ENCODE measurements around the gene MERTK.
"Not testable (repeated sequence)": the region's sequence is repeated elsewhere in the genome, so short reads cannot be mapped to it uniquely, and the experiment has no call there.

MERTK gene

GRCh38 chr2:111897630-111897923, 830 bp upstream of the MERTK start:
- Histone ChIP-seq H3K4me1 (ENCODE audit: control insufficient read depth, insufficient read depth, low read length, poor library complexity, severe bottlenecking) (peaks cover 10% of the 10 kb centered on the region), H3K36me3 (ENCODE audit: control insufficient read depth, insufficient read depth, low read length) (no peaks in the 10 kb centered on the region), H3K4me3 (ENCODE audit: insufficient read depth, low read depth, low read length, poor library complexity, severe bottlenecking) (peak overlapping the region; percentile 82), H3K27me3 (replicated peaks; ENCODE audit: control insufficient read depth, insufficient read depth, low read length, poor library complexity, severe bottlenecking) (peaks cover 5% of the 10 kb centered on the region), H3K9me3 (ENCODE audit: control insufficient read depth, low read length) (no peaks in the 10 kb centered on the region), H3K27ac (ENCODE audit: insufficient read depth, low read length, poor library complexity, severe bottlenecking) (no peak overlapping the region)
- no peak for DNase-seq

- no peak overlapping the region for H3K27ac ChIP-seq (ENCODE audit: insufficient read depth, low read length, poor library complexity, severe bottlenecking)
- H3K27me3 ChIP-seq (replicated peaks; ENCODE audit: control insufficient read depth, insufficient read depth, low read length, poor library complexity, severe bottlenecking): peaks cover 5% of the 10 kb centered on the region
- peak overlapping the region; percentile 82 for H3K4me3 ChIP-seq (ENCODE audit: insufficient read depth, low read depth, low read length, poor library complexity, severe bottlenecking)
- H3K4me1 ChIP-seq (ENCODE audit: control insufficient read depth, insufficient read depth, low read length, poor library complexity, severe bottlenecking): peaks cover 10% of the 10 kb centered on the region
- DNase-seq: no peak
- no peaks in the 10 kb centered on the region for H3K36me3 ChIP-seq (ENCODE audit: control insufficient read depth, insufficient read depth, low read length)
- no peaks in the 10 kb centered on the region for H3K9me3 ChIP-seq (ENCODE audit: control insufficient read depth, low read length)
These were observed 502 bp downstream of the MERTK start for GRCh38 chr2:111898703-111899514.

- H3K9me3 ChIP-seq (ENCODE audit: control insufficient read depth, low read length): no peaks in the 10 kb centered on the region
- peaks cover 10% of the 10 kb centered on the region for H3K4me1 ChIP-seq (ENCODE audit: control insufficient read depth, insufficient read depth, low read length, poor library complexity, severe bottlenecking)
- no peak for DNase-seq
- peaks cover 5% of the 10 kb centered on the region for H3K27me3 ChIP-seq (replicated peaks; ENCODE audit: control insufficient read depth, insufficient read depth, low read length, poor library complexity, severe bottlenecking)
- no peak overlapping the region for H3K4me3 ChIP-seq (ENCODE audit: insufficient read depth, low read depth, low read length, poor library complexity, severe bottlenecking)
- no peak overlapping the region for H3K27ac ChIP-seq (ENCODE audit: insufficient read depth, low read length, poor library complexity, severe bottlenecking)
- no peaks in the 10 kb centered on the region for H3K36me3 ChIP-seq (ENCODE audit: control insufficient read depth, insufficient read depth, low read length)
These were observed 2.5 kb downstream of the MERTK start for GRCh38 chr2:111900859-111901258.

- Histone ChIP-seq H3K27ac (ENCODE audit: insufficient read depth, low read length, poor library complexity, severe bottlenecking) (no peak overlapping the region), H3K27me3 (replicated peaks; ENCODE audit: control insufficient read depth, insufficient read depth, low read length, poor library complexity, severe bottlenecking) (peaks cover 5% of the 10 kb centered on the region), H3K9me3 (ENCODE audit: control insufficient read depth, low read length) (no peaks in the 10 kb centered on the region), H3K4me3 (ENCODE audit: insufficient read depth, low read depth, low read length, poor library complexity, severe bottlenecking) (no peak overlapping the region), H3K4me1 (ENCODE audit: control insufficient read depth, insufficient read depth, low read length, poor library complexity, severe bottlenecking) (no peaks in the 10 kb centered on the region), H3K36me3 (ENCODE audit: control insufficient read depth, insufficient read depth, low read length) (no peaks in the 10 kb centered on the region)
- no peak for DNase-seq
These were observed 5.1 kb downstream of the MERTK start for GRCh38 chr2:111903516-111903915.

GRCh38 chr2:111903930-111904439, 5.6 kb downstream of the MERTK start:
- Histone ChIP-seq H3K4me1 (ENCODE audit: control insufficient read depth, insufficient read depth, low read length, poor library complexity, severe bottlenecking) (no peaks in the 10 kb centered on the region), H3K36me3 (ENCODE audit: control insufficient read depth, insufficient read depth, low read length) (no peaks in the 10 kb centered on the region), H3K4me3 (ENCODE audit: insufficient read depth, low read depth, low read length, poor library complexity, severe bottlenecking) (no peak overlapping the region), H3K27me3 (replicated peaks; ENCODE audit: control insufficient read depth, insufficient read depth, low read length, poor library complexity, severe bottlenecking) (peaks cover 2% of the 10 kb centered on the region), H3K27ac (ENCODE audit: insufficient read depth, low read length, poor library complexity, severe bottlenecking) (no peak overlapping the region), H3K9me3 (ENCODE audit: control insufficient read depth, low read length) (no peaks in the 10 kb centered on the region)
- DNase-seq: no peak

- Histone ChIP-seq H3K27me3 (replicated peaks; ENCODE audit: control insufficient read depth, insufficient read depth, low read length, poor library complexity, severe bottlenecking) (no peaks in the 10 kb centered on the region), H3K4me1 (ENCODE audit: control insufficient read depth, insufficient read depth, low read length, poor library complexity, severe bottlenecking) (no peaks in the 10 kb centered on the region), H3K9me3 (ENCODE audit: control insufficient read depth, low read length) (no peaks in the 10 kb centered on the region), H3K36me3 (ENCODE audit: control insufficient read depth, insufficient read depth, low read length) (no peaks in the 10 kb centered on the region), H3K27ac (ENCODE audit: insufficient read depth, low read length, poor library complexity, severe bottlenecking) (no peak overlapping the region), H3K4me3 (ENCODE audit: insufficient read depth, low read depth, low read length, poor library complexity, severe bottlenecking) (no peak overlapping the region)
- DNase-seq: no peak
These were observed 6.5 kb downstream of the MERTK start for GRCh38 chr2:111904726-111905474.

GRCh38 chr2:111905475-111905869, 7.1 kb downstream of the MERTK start:
- not testable (repeated sequence) for DNase-seq; H3K27ac ChIP-seq (ENCODE audit: insufficient read depth, low read length, poor library complexity, severe bottlenecking); H3K27me3 ChIP-seq (replicated peaks; ENCODE audit: control insufficient read depth, insufficient read depth, low read length, poor library complexity, severe bottlenecking); H3K4me3 ChIP-seq (ENCODE audit: insufficient read depth, low read depth, low read length, poor library complexity, severe bottlenecking); H3K36me3 ChIP-seq (ENCODE audit: control insufficient read depth, insufficient read depth, low read length); H3K4me1 ChIP-seq (ENCODE audit: control insufficient read depth, insufficient read depth, low read length, poor library complexity, severe bottlenecking); H3K9me3 ChIP-seq (ENCODE audit: control insufficient read depth, low read length)

- Histone ChIP-seq H3K27me3 (replicated peaks; ENCODE audit: control insufficient read depth, insufficient read depth, low read length, poor library complexity, severe bottlenecking) (no peaks in the 10 kb centered on the region), H3K27ac (ENCODE audit: insufficient read depth, low read length, poor library complexity, severe bottlenecking) (no peak overlapping the region), H3K4me3 (ENCODE audit: insufficient read depth, low read depth, low read length, poor library complexity, severe bottlenecking) (no peak overlapping the region), H3K4me1 (ENCODE audit: control insufficient read depth, insufficient read depth, low read length, poor library complexity, severe bottlenecking) (no peaks in the 10 kb centered on the region), H3K36me3 (ENCODE audit: control insufficient read depth, insufficient read depth, low read length) (no peaks in the 10 kb centered on the region), H3K9me3 (ENCODE audit: control insufficient read depth, low read length) (no peaks in the 10 kb centered on the region)
- DNase-seq: no peak
These were observed 7.8 kb downstream of the MERTK start for GRCh38 chr2:111905990-111906735.

GRCh38 chr2:111908578-111908977, 10.2 kb downstream of the MERTK start:
- Histone ChIP-seq H3K27ac (ENCODE audit: insufficient read depth, low read length, poor library complexity, severe bottlenecking) (no peak overlapping the region), H3K27me3 (replicated peaks; ENCODE audit: control insufficient read depth, insufficient read depth, low read length, poor library complexity, severe bottlenecking) (no peaks in the 10 kb centered on the region), H3K9me3 (ENCODE audit: control insufficient read depth, low read length) (no peaks in the 10 kb centered on the region), H3K36me3 (ENCODE audit: control insufficient read depth, insufficient read depth, low read length) (no peaks in the 10 kb centered on the region), H3K4me1 (ENCODE audit: control insufficient read depth, insufficient read depth, low read length, poor library complexity, severe bottlenecking) (no peaks in the 10 kb centered on the region), H3K4me3 (ENCODE audit: insufficient read depth, low read depth, low read length, poor library complexity, severe bottlenecking) (no peak overlapping the region)
- DNase-seq: no peak

- no peaks in the 10 kb centered on the region for H3K4me1 ChIP-seq (ENCODE audit: control insufficient read depth, insufficient read depth, low read length, poor library complexity, severe bottlenecking)
- H3K36me3 ChIP-seq (ENCODE audit: control insufficient read depth, insufficient read depth, low read length): no peaks in the 10 kb centered on the region
- no peak overlapping the region for H3K4me3 ChIP-seq (ENCODE audit: insufficient read depth, low read depth, low read length, poor library complexity, severe bottlenecking)
- no peaks in the 10 kb centered on the region for H3K9me3 ChIP-seq (ENCODE audit: control insufficient read depth, low read length)
- H3K27me3 ChIP-seq (replicated peaks; ENCODE audit: control insufficient read depth, insufficient read depth, low read length, poor library complexity, severe bottlenecking): no peaks in the 10 kb centered on the region
- DNase-seq: no peak
- H3K27ac ChIP-seq (ENCODE audit: insufficient read depth, low read length, poor library complexity, severe bottlenecking): no peak overlapping the region
These were observed 10.7 kb downstream of the MERTK start for GRCh38 chr2:111909079-111909478.
